HepG2 (cell line): ENCODE results near the gene DELE1. TPM values are rescaled to one million over a fixed set of nuclear protein-coding genes. Genes with fewer than 3 reads are reported as not detected.

Experiments
- CEBPG ChIP-seq: IDR thresholded peaks from 2 replicates; pipeline ENCODE4 v1.6.1; 2016
- FOXO1 ChIP-seq: sonication (generic); formaldehyde crosslinking; IDR thresholded peaks from 2 replicates; pipeline ENCODE4 v1.4.0; 2020; ENCODE audit warnings: missing genetic modification reagents
- KDM5B ChIP-seq: sonication (generic); formaldehyde crosslinking; IDR thresholded peaks from 2 replicates; pipeline ENCODE4 v1.4.0; 2020; ENCODE audit warnings: missing genetic modification reagents, mild to moderate bottlenecking, borderline replicate concordance
- MTA1 ChIP-seq: sonication (generic); formaldehyde crosslinking; IDR thresholded peaks from 2 replicates; pipeline ENCODE4 v1.4.0; 2020; ENCODE audit warnings: missing genetic modification reagents, mild to moderate bottlenecking, borderline replicate concordance
- RARA ChIP-seq: IDR thresholded peaks from 2 replicates; pipeline ENCODE4 v1.6.1; 2016; ENCODE audit warnings: missing genetic modification reagents, missing compliant biosample characterization
- THAP9 ChIP-seq: sonication (generic); formaldehyde crosslinking; IDR thresholded peaks from 2 replicates; pipeline ENCODE4; 2020; ENCODE audit warnings: missing genetic modification reagents, mild to moderate bottlenecking, borderline replicate concordance
- ZNF501 ChIP-seq: sonication (generic); formaldehyde crosslinking; IDR thresholded peaks from 2 replicates; pipeline ENCODE4 v1.5.1; 2020; ENCODE audit warnings: mild to moderate bottlenecking, moderate library complexity, missing genetic modification reagents
- ZNF646 ChIP-seq: sonication (generic); formaldehyde crosslinking; IDR thresholded peaks from 2 replicates; pipeline ENCODE4 v1.9.0; 2021; ENCODE audit warnings: mild to moderate bottlenecking, missing genetic modification reagents
- polyA plus RNA-seq, 8 experiments: library from polyadenylated mRNA; depleted of rRNA in 3 of 8; stranded (reverse) in 7 of 8; unstranded in 1 of 8; fragments of >200 nt; fragmentation: Illumina TruSeq in 4 of 8; extraction: Trizol in 4 of 8; gene quantifications; 2 replicates each; pipeline versions ENCODE4 v1.2.1 to v1.2.3, GENCODE V29; 2011 to 2016; ENCODE audit warnings: low read depth in 4 of 8, missing spikeins in 1 of 8, mixed read lengths in 1 of 8; ENCODE audit not compliant: insufficient read depth in 1 of 8
- total RNA-seq, 5 experiments: library from RNA; depleted of rRNA; stranded (reverse); fragments of >200 nt; fragmentation: Illumina TruSeq; extraction: Trizol; gene quantifications; 2 replicates each; pipeline ENCODE4 v1.2.3, GENCODE V29; 2016; ENCODE audit warnings: low read depth in 1 of 5

The DELE1 gene
- total and polyA plus RNA-seq, 2 of the 13 experiments (the other 11 are each of a cell fraction or from before 2014, with no cell fraction given), result 57.5 to 90.3 TPM

GRCh38 chr5:141874262-141874964, 49.3 kb upstream of the DELE1 start (continued):
- TF ChIP-seq CEBPG (CRISPR knock-in tag) (peak; percentile 38), ZNF646 (CRISPR knock-in tag) (peak; percentile 41; the same call in 1 of the 2 replicates), MTA1 (CRISPR knock-in tag) (peak; percentile 84; the same call in 1 of the 2 replicates), THAP9 (peak; percentile 64; the same call in 1 of the 2 replicates), FOXO1 (CRISPR knock-in tag) (peak; percentile 46; the same call in 1 of the 2 replicates), KDM5B (peak; percentile 49; the same call in 1 of the 2 replicates), RARA (CRISPR knock-in tag) (peak; percentile 27; the same call in 1 of the 2 replicates), ZNF501 (CRISPR knock-in tag) (peak; percentile 39; the same call in 1 of the 2 replicates)
